ENCODE measurements around the gene MRPL48.
"Not testable (repeated sequence)": the region's sequence is repeated elsewhere in the genome, so short reads cannot be mapped to it uniquely, and the experiment has no call there.

Gene MRPL48

DNA sequence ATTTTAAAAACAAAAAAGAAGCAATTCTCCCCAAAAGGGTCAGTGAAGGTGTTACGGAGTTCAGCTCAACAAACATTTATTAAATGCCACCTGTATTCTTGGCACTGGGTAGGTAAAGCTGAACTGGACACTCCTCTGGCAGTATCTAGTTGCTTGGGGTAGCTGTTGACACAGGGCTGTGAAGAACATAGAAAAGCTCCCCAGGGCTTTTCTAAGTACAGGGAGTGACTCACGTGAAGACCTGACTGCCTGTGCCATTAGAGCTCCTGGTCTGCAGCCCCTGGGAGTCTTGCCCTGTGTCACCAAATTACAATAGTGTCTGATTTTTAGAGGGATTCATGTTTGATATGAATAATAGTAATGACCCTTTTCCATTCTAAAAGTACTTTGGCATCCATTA, 45.4 kb downstream of the MRPL48 start:
- in situ Hi-C loops (cut with HindIII; ENCODE audit: low sequenced_read_pairs) = no loop called here

DNA sequence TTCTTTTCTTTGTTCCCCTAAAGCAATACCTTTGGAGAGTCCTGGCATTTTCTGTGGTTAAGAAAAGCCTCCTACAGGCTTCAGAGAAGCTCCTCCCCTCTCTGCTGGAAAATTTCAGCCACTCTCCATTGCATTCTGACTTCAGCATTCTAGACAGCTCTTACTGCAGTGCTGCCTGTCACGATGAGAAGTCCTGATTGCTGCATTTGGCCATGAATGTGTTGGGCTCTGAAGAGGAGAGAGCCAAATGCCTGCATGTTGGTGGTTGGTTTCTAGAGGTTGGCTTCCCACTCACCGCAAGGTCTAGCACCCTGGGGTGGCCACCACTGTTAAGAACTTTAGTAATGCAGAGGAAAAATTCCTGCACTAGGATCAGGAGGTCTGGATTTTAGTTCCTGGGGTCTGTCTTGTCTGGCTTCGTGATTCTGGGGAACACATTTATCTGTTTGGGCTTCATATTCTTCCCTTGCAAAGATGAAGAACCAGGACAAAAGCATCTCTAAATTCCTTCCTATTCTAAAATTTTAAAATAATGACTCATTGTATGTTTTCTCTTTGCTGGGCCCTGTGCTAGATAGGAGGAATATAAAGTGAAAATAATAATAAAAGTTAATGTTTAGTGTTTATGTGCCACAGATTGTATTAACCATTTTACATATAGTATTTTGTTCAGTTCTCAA, 50.9 kb downstream of the MRPL48 start:
- in situ Hi-C loops (cut with HindIII; ENCODE audit: low sequenced_read_pairs) = no loop called here

DNA sequence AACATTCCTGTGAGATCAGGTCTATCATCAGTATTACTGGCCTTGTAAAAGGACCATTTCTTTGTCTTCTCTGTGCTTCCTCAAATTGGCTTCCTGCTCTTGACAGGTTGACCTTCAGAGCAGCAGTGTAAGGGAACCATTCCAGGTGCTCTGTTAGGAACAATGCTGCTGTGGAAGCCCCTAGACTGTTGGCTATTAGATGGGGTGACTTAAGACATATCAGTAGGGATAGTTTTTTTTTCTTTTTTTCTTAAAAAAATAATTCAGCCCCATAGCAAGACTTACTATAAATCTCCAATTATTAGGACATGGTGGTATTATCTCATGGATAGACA, 51.4 kb downstream of the MRPL48 start:
- in situ Hi-C loops (cut with HindIII; ENCODE audit: low sequenced_read_pairs) = no loop called here

DNA sequence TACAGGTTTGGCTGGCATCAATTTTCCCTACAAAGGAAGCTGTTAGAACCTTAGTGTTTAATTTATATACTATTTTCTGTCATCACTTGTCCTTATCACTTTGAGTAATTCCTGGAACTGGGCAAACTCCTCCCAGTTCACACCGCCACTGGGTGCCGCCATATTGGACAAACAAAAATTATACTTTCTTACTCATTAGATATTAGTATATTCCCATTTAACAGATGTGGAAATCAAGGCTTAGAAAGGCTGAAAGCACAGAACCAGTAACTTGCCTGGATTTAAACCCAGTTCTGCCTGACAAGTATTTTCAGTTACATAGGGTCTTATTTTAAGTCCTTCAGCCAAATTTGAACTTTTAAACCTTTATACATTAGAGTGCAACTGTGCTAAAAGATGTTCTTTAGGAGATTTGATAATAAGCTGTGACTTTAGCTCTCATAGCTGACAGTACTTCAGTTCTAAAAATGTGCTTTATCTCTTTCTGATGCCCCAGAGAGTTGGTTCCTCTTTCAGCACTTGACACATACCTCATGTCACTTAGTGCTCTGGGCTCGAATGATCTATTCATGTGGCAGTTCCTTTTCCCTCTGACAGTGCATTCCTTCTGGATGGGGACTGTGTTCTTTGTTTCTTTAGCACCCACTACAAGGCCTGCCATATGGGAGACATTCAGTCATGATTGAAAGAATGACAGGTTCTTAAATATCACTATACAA, 63.5 kb downstream of the MRPL48 start:
- in situ Hi-C loops (cut with HindIII; ENCODE audit: low sequenced_read_pairs) = no loop called here

DNA sequence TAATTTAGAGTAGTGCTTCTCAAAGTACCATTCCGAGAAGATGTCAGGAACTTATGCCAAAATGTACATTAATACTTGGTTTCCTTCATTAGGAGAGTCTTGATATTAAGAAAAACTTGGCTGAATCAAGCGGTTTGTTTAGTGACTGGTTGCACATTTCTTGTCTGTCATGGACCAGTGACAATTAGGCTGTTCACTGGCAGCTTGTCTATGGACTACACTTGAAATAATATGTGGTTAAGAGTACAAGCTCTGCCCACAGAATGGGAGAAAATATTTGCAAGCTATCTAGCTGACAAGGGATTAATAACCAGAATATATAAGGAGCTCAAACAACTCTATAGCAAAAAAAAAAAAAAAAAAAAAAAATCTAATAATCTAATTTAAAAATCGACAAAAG, 64.4 kb downstream of the MRPL48 start:
- in situ Hi-C loops (cut with HindIII; ENCODE audit: low sequenced_read_pairs) = no loop called here

DNA sequence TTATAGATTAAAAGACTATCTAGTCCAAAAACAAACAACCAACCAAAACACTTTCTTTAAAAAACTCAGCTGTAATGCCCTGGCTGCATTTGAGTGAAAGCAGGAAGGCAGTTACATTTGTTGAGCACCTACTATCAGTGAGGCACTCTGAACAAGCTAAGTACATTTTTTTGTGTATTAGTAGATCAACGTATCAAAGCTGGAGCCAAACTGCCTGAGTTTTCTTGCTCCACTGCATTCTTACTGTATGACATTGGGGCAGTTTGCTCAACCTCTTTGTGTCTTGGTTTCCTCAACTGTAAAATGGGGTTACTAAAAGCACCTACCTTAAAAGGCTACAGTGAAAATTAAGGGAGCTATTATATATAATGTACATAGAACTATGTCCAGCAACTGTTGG, 67.0 kb downstream of the MRPL48 start:
- in situ Hi-C loops (cut with HindIII; ENCODE audit: low sequenced_read_pairs) = no loop called here

DNA sequence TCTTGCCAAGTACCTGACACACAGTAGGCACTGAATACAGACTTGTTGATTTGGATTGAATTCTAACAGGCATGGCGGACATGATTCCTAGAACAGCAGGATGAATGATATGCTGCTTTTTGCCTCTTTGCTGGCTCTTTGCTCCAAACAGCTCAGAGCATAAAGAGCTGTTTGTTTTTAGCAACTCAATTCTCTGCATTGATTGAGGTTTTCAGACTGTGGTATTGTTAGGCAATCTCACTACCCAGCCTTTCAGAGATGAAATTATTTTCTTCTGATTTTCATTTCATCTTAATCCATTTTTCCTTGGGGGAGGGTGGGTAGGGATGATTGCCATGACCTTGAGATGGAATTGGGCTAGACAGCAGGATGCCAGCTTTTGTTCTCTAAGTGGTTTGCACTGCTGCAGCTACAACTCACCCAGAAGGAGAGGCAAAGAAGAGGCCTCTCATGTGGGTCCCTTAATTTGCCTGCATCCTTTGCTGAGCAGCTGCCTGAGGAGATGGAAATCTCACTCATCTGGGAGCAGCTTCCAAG, 68.4 kb downstream of the MRPL48 start:
- in situ Hi-C loops (cut with HindIII; ENCODE audit: low sequenced_read_pairs) = no loop called here

DNA sequence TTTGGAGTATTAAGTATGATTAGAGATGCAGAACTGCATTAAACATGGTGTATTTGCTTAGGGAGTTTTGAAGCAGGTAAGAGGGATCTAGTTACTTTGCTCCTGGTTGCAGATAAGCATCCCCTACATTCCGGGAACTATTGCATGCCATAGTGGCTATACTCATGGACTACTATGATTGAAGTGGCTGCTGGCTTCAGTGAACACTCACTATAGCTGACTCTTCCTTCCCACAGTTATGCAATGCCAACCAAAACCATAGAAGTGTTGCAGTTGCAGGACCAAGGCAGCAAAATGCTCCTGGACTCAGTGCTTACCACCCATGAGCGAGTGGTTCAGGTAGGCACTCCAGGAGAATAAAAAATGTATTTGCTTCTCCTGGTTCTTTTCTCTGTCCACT, 72.0 kb downstream of the MRPL48 start:
- in situ Hi-C loops (cut with HindIII; ENCODE audit: low sequenced_read_pairs) = no loop called here

DNA sequence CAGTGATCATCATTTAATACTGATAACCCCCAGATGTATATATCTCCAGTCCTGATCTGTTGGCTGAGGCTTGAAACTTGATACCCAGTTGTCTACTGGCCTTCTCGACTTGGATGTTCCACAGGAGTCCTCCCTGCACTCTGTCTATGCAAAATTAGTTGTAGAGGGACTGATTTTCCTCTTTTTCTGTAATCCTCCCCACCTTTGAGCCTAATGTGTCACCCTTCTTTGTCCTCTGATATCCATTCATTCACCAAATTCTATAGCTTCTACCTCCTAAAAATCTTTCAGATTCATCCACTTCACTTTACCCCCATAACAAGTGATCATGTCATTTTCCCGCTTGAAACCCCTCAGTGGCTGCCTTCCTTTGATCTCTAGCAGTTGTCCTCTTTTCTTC, 72.5 kb downstream of the MRPL48 start:
- in situ Hi-C loops (cut with HindIII; ENCODE audit: low sequenced_read_pairs) = no loop called here

DNA sequence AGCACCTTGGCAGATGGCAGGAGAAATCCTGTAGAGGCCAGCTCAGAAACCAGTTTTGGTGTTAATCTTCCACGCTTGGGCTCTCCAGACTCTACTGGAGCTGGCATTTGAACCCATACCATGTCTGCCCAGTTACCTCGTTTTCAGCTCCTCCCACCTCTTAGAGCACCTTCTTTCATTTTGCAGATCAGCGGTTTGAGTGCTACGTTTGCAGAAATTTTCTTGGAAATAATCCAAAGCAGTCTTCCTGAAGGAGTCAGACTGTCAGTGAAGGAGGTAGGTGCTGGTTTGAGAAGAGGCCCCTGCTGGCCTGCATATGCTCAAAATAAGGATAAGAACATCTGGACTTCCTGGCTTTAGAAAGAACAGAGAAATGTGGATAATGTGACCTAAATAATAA, 75.3 kb downstream of the MRPL48 start:
- in situ Hi-C loops (cut with HindIII; ENCODE audit: low sequenced_read_pairs) = no loop called here

DNA sequence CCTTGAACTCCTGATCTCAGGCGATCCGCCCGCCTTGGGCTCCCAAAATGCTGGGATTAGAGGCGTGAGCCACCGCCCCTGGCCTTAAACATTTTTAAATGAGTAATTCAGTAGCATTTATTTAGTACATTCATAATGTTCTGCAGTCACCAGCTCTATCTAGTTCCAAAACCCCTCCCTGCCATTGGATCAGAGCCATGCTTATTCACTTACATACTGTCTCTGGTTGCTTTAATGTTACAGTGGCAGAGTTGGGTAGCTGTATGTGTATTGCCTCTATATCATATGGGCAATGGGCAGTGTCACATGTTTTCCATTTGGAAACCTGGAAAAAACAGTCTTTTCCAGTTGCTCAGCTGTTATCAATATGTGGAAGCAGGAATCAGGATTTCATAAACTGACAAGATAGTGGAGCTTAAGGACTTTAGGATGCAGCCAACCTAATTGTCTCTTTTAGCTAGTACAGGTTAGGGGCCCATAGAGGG, 78.5 kb downstream of the MRPL48 start:
- in situ Hi-C loops (cut with HindIII; ENCODE audit: low sequenced_read_pairs) = no loop called here

DNA sequence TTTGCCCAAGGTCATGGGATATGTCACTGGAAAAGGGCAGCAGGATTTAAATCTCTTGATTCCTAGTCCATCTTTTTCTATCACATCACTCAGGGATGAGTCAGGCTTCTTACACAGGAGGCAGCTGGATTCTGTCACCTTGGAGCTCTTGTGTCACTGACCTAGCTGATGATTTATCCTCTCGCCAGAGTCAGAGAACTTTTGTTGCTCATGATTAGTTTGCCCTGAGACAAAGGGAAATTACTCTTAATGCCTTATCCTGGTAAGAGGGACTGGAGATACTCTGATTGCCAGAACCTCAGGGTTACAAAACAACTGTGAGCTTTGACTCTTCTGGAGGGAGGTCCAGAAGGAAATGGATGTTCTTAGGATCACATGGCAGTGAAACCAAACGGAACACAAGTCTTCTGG, 78.9 kb downstream of the MRPL48 start:
- in situ Hi-C loops (cut with HindIII; ENCODE audit: low sequenced_read_pairs) = no loop called here

DNA sequence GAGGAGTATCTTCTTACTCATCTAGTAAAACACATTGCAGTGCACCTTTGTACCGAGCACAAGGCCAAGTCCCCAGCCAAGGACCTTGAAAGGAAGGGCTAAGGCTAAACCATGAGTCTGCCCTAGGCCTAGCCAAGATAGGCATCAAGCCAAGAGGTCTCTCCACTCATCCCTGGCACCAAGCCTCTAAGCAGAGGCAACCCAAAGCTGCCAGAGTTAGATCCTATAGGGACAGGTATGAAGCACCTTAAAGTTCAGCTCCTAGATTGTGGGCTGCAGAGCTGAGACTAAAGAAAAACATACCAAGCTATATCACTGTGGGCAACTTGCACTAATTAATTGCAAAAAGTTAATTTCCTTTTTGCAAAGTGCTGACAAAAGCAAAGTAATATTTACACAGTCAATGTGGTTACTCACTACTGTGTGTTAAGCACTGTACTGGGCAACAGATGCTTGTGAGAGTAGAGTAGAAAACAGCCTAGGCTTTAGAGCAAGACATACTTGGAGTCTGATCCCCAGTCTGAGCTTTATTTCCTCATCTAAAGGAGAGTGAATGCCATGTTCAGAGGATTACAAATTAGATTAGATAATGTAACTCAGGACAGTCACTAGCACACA, 81.8 kb downstream of the MRPL48 start:
- in situ Hi-C loops (cut with HindIII; ENCODE audit: low sequenced_read_pairs) = no loop called here

DNA sequence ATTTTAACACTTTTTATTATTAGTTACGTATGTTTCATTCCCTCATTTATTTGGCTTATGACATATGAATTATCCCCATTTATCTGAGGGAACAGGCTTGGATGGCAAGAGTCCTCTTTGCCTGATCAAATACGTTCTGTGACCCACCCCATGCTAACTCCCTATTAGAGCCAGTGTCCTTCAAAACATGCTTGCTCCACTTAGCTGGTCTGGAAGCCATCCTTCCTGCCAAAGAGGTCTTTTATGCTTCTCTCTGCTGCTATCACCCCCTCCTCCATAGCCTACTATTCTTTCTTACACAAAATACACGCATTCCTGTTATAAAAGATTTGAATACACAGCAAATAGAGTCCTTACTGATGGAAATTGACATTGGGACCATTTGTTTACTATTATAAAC, 82.6 kb downstream of the MRPL48 start:
- in situ Hi-C loops (cut with HindIII; ENCODE audit: low sequenced_read_pairs) = no loop called here

DNA sequence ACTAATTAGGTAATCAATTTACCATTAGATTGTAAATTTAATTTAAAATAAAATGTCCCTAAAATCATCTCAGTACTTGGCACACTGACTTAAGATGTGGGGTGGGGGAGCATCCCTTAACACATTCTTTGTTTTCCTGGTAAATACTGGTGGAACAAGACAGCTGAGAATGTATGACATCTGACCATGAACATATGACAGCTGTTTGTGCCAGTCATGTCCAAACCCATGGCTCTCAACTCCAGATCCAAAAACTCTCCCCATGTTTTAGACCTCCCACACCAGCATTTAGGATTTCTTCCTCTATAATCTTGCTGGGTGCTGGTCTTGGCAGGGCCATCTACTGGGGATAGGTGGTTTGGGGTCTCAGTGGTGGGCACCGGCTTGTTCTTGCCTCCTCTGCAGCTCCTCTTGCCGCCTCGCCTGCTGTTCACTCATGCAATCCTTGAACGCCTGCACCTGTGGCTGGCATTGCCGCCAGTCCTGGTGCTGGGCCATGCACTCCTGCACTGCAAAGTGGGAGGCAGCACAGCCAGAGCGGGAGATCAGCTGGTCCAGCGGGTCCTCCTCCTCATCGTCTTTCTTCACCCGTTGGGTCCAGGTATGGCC, 85.2 kb downstream of the MRPL48 start:
- in situ Hi-C loops (cut with HindIII; ENCODE audit: low sequenced_read_pairs) = no loop called here

DNA sequence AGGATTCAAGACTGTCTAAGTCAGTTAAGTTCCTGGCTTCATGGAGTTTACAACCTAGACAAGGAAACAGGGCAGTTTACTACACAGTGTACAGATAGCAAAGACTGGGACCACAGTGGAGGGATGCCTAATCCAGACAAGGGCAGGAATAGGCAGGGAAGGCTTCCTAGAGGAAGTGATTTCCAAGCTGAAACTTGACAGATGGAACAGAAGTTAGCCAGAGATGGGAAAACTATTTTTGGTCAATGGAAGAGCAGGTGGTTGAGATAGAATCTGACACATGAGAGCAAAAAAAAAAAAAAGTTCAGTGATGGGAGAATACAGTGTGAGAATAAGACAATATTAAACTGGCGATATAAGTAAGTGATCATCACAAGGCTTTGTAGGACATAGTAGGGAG, 87.7 kb downstream of the MRPL48 start:
- in situ Hi-C loops (cut with HindIII; ENCODE audit: low sequenced_read_pairs) = no loop called here

DNA sequence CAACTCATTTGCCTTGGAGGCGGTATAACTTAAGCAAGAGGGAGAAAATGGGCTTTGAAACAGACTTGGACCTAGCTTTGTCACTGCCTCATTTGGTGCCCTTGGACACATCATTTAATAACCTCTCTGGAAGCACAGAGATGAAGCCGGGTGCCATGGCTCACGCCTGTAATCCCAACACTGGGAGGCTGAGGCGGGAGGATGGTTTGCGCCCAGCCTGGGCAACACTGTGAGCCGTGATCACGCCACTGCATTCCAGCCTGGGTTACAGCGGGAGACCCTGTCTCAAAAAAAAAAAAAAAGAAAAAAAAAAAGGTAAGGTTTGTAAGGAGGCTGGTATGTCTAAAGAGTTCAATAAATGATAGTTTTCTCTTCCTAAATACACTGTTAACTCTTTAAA, 88.2 kb downstream of the MRPL48 start:
- in situ Hi-C loops (cut with HindIII; ENCODE audit: low sequenced_read_pairs) = no loop called here

DNA sequence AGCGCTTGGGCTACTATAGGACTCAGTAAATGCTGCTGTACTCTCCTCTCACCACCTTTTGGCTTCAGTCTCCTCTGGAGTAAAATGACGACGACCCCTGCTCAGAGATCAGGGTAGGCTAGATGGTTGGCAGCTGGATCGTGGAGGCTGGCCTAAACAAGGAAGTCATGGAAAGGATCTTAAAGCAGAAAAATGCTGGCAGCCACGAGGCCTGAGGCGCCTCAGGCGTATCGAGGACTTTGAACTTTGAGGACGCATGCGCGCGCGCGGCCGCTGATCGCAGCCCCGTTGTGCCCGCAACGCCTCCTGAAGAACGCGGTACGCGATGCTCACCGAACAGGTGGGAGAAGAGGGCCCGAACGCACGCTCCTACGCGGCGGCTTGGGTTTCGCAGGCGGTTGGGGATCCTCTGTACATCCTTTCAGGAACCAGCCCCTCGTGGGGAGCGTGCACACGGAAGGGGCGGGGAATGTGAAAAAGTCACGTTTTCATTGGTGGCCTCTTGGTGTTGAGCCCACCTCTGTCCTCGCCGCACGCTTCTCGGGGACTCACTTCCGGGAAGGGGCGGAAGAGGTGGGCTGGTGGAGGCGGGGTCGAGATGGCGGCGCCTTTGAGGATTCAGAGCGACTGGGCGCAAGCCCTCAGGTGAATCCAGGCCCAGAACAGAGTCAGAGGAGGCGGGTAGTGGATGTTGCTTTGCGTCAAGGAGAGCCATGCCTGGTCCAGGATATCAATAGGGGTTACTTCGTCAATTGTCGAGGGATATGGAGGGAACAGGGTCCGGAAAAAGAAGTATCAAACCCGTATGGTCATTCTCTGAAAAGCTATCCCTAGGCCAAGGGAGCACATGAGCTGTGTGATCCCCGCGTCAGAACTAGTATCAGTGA, 89.0 kb downstream of the MRPL48 start, which contains the start of the genes COA4 and PAAF1:
Gene COA4, minus strand, starts transcription at position 423 of the 887 bp plus-strand sequence. CDS start 3,468 bp downstream, outside the sequence.
Gene PAAF1, plus strand, starts transcription at position 576 of the 887 bp plus-strand sequence. Its CDS starts 23 bp downstream, at position 599.
- in situ Hi-C loops (cut with HindIII; ENCODE audit: low sequenced_read_pairs) = no loop called here

DNA sequence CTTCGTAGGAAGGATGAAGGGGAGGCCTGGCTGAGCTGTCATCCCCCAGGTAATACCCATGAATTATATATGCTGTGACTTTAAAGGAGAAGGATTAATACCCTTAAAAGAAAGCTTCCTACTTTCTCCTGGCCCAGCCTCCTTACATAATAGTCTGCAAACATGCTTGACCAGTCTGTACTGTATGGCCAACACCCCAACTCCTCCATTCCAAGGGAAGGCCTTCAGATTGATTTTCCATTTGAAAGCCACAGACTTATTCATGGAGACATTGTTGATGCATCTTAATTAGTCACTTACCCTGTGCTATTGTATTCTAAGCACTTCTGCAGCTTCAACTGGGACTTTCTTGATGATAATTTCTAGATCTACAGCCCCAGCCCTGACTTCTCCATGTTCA, 91.1 kb downstream of the MRPL48 start:
- in situ Hi-C loops (cut with HindIII; ENCODE audit: low sequenced_read_pairs) = no loop called here

DNA sequence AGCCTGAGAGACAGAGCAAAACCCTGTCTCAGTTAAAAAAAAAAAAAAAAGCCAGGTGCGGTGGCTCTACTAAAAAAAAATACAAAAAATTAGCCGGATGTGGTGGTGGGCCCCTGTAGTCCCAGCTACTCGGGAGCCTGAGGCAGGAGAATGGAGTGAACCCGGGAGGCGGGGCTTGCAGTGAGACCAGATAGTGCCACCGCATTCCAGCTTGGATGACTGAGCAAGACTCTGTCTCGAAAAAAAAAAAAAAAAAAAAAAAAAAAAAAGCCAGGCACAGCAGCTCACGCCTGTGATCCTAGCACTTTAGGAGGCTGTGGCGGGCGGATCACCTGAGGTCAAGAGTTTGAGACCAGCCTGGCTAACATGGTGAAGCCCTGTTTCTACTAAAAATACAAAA, 92.8 kb downstream of the MRPL48 start:
- in situ Hi-C loops (cut with HindIII; ENCODE audit: low sequenced_read_pairs) = not testable (repeated sequence)

Data from DLD1 (cell line).